GM18511 (cell line): ENCODE results near the gene DNPEP.

ENCODE experiments used
- ATAC-seq: cut with Tn5 transposase; IDR thresholded peaks from one replicate; pipeline ENCODE4 v1.9.1; 2021; ENCODE audit warnings: mild to moderate bottlenecking, moderate library complexity; ENCODE audit not compliant: unreplicated experiment

The DNPEP gene

GRCh38 chr2:219368690-219369191 lies 19.0 kb downstream of the DNPEP start:
- ATAC-seq: no peak

- ATAC-seq: peak; percentile 96
These were observed 25.1 kb downstream of the DNPEP start for GRCh38 chr2:219362524-219363164.

GRCh38 chr2:219362072-219362471 lies 25.6 kb downstream of the DNPEP start:
- peak; percentile 25 for ATAC-seq

GRCh38 chr2:219358170-219359075 lies 29.3 kb downstream of the DNPEP start:
- ATAC-seq: no peak

- no peak for ATAC-seq
These were observed 30.9 kb downstream of the DNPEP start for GRCh38 chr2:219356834-219357233.

GRCh38 chr2:219354582-219354981 lies 33.1 kb downstream of the DNPEP start:
- ATAC-seq: no peak

GRCh38 chr2:219353129-219353528 lies 34.6 kb downstream of the DNPEP start:
- no peak for ATAC-seq

- ATAC-seq: peak; percentile 74
These were observed 35.2 kb downstream of the DNPEP start for GRCh38 chr2:219352448-219353023.

GRCh38 chr2:219350710-219351221 lies 36.9 kb downstream of the DNPEP start:
- no peak for ATAC-seq

- ATAC-seq: no peak
These were observed 37.5 kb downstream of the DNPEP start for GRCh38 chr2:219350215-219350614.

- ATAC-seq: no peak
These were observed 42.8 kb downstream of the DNPEP start for GRCh38 chr2:219344751-219345430.

GRCh38 chr2:219335373-219335786 lies 52.3 kb downstream of the DNPEP start:
- no peak for ATAC-seq

GRCh38 chr2:219334076-219334475 lies 53.6 kb downstream of the DNPEP start:
- ATAC-seq: no peak

- no peak for ATAC-seq
These were observed 55.2 kb downstream of the DNPEP start, which contains the start of gene RESP18 for GRCh38 chr2:219332542-219332941. RESP18 (minus strand) TSS chr2:219332744.

- no peak for ATAC-seq
These were observed 56.0 kb downstream of the DNPEP start for GRCh38 chr2:219331560-219332213.

GRCh38 chr2:219327719-219328118 lies 60.0 kb downstream of the DNPEP start:
- ATAC-seq: no peak

GRCh38 chr2:219325657-219326315 lies 61.9 kb downstream of the DNPEP start:
- no peak for ATAC-seq

GRCh38 chr2:219325136-219325535 lies 62.6 kb downstream of the DNPEP start:
- no peak for ATAC-seq

- no peak for ATAC-seq
These were observed 64.3 kb downstream of the DNPEP start for GRCh38 chr2:219323434-219323833.
